ENCODE results near the gene RGL1. TPM values are rescaled to one million over a fixed set of nuclear protein-coding genes. Genes with fewer than 3 reads are reported as not detected.

RGL1 gene
- total and polyA plus RNA-seq, 2 donors (not counting 1 experiment from before 2014, with no cell fraction given): 16.2 to 21.4 TPM

DNA sequence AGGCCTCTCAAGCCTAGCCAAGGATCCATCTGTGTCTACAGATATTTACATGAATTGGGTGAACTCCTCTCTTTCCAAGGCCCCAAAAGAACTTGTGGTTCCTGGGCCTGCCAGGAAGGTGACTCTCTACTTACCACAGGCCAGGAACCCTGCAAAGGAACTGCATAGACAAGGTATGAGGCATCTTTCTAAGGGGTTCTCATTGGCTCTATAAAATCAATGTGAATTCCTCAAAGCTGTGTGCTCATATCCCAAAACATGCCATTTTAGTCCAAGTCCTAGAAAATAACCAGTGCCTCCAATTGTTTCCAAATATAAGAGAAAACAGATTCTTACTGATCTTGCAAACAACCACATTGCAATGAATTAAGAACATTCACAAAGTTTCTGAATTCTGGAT lies 39.9 kb upstream of the RGL1 start:
- Histone ChIP-seq H3K4me1 (ENCODE audit: control insufficient read depth, extremely low read depth, insufficient read depth, low read length) (no peaks in the 10 kb centered on the region), H3K79me2 (ENCODE audit: control insufficient read depth, insufficient read depth, low read length) (no peaks in the 10 kb centered on the region), H3K4me2 (ENCODE audit: extremely low read depth, insufficient read depth, low read length) (no peak overlapping the region), H3K36me3 (ENCODE audit: control insufficient read depth, insufficient read depth, low read length) (no peaks in the 10 kb centered on the region), H4K20me1 (ENCODE audit: control insufficient read depth, extremely low read depth, insufficient read depth, low read length) (no peaks in the 10 kb centered on the region), H2AFZ (ENCODE audit: low read length) (no peak overlapping the region), H3K27me3 (ENCODE audit: control insufficient read depth, insufficient read depth, low read length) (no peaks in the 10 kb centered on the region), H3K9me3 (ENCODE audit: control insufficient read depth, insufficient read depth, low read depth, low read length) (no peaks in the 10 kb centered on the region), H3K9ac (ENCODE audit: insufficient read depth, low read length) (no peak overlapping the region), H3K27ac (ENCODE audit: insufficient read depth, low read length) (no peak overlapping the region), H3K4me3 (replicated peaks in 1 of 4; ENCODE audit: control extremely low read depth in 1 of 4, insufficient read depth in 1 of 4, low read depth in 3 of 4, low read length in 4 of 4) (no peak overlapping the region)
- DNase-seq (ENCODE audit: low read depth in 2 of 2): peak in 1 of 2 donors; percentile 75
- no peak for TF ChIP-seq EZH2 (IDR thresholded peaks at IDR 0.05; ENCODE audit: low read length, missing control alignments)
- TF ChIP-seq, protein P1, sequence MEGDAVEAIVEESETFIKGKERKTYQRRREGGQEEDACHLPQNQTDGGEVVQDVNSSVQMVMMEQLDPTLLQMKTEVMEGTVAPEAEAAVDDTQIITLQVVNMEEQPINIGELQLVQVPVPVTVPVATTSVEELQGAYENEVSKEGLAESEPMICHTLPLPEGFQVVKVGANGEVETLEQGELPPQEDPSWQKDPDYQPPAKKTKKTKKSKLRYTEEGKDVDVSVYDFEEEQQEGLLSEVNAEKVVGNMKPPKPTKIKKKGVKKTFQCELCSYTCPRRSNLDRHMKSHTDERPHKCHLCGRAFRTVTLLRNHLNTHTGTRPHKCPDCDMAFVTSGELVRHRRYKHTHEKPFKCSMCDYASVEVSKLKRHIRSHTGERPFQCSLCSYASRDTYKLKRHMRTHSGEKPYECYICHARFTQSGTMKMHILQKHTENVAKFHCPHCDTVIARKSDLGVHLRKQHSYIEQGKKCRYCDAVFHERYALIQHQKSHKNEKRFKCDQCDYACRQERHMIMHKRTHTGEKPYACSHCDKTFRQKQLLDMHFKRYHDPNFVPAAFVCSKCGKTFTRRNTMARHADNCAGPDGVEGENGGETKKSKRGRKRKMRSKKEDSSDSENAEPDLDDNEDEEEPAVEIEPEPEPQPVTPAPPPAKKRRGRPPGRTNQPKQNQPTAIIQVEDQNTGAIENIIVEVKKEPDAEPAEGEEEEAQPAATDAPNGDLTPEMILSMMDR (conservative IDR thresholded peaks at IDR 0.05 in 1 of 2, IDR thresholded peaks at IDR 0.05 in 1 of 2; ENCODE audit: low read depth in 1 of 2, low read length in 2 of 2): no peak

DNA sequence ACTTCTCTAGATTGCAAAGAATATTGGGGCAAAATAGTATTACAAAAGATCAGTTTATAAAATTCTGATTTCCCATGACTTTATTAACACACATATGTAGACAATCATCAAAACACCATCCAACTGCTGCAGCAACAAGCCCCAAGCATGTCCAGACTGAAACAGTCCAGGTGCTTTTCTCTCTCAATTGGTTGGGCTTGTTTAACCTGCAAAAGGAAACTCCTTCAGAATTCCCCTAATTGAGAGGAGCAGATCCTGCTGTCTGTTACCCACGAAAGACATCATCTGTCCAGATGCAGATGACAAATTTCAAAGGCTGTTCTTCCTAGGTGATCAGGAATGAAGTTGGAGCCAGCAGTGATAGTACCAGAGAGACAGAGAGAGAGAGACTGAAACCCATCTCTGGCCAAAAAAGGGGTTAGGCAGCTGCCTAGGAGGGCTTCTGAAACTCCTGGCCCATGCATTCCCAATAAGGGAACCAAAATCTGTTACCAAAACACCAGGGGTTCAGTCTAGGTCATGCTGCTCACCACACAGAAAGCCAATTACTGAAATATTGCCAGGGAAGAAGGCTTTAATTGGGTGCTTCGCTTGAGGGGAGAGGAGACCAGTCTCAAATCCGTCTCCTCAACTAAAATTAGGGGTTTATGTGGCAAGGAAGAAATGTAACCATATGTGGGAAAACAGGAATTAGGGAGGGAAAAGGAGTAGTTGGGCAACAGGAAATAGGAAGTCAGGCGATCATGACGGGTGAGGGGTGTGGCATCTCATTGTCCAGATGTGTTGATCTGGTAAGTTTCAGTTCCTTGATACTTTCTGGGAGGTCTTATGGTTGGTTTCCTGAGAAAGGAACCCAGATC lies 34.7 kb upstream of the RGL1 start:
- Histone ChIP-seq H3K4me2 (ENCODE audit: extremely low read depth, insufficient read depth, low read length) (no peak overlapping the region), H3K9ac (ENCODE audit: insufficient read depth, low read length) (no peak overlapping the region), H3K4me3 (replicated peaks in 1 of 4; ENCODE audit: control extremely low read depth in 1 of 4, insufficient read depth in 1 of 4, low read depth in 3 of 4, low read length in 4 of 4) (no peak overlapping the region), H3K27me3 (ENCODE audit: control insufficient read depth, insufficient read depth, low read length) (no peaks in the 10 kb centered on the region), H3K4me1 (ENCODE audit: control insufficient read depth, extremely low read depth, insufficient read depth, low read length) (no peaks in the 10 kb centered on the region), H4K20me1 (ENCODE audit: control insufficient read depth, extremely low read depth, insufficient read depth, low read length) (no peaks in the 10 kb centered on the region), H3K79me2 (ENCODE audit: control insufficient read depth, insufficient read depth, low read length) (no peaks in the 10 kb centered on the region), H3K36me3 (ENCODE audit: control insufficient read depth, insufficient read depth, low read length) (no peaks in the 10 kb centered on the region), H2AFZ (ENCODE audit: low read length) (no peak overlapping the region), H3K9me3 (ENCODE audit: control insufficient read depth, insufficient read depth, low read depth, low read length) (no peaks in the 10 kb centered on the region), H3K27ac (ENCODE audit: insufficient read depth, low read length) (no peak overlapping the region)
- TF ChIP-seq, protein P1 (conservative IDR thresholded peaks at IDR 0.05 in 1 of 2, IDR thresholded peaks at IDR 0.05 in 1 of 2; ENCODE audit: low read depth in 1 of 2, low read length in 2 of 2): no peak
- no peak for TF ChIP-seq EZH2 (IDR thresholded peaks at IDR 0.05; ENCODE audit: low read length, missing control alignments)
- no peak for DNase-seq (ENCODE audit: low read depth in 2 of 2)

DNA sequence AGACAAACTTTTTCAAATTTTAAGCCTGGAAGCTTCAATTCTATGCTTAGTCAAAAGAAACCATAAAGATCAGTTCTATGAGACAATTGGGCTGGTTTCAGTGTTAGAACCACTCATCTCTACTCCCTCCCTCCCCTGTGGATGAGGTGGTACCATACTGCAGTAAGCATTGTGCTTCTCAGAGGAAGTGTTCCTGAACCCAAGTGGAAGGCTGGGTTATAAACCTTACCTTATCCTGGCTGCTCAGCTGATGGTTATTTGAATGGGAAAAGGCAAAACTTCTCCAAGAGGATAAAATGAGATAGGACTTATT lies 34.1 kb upstream of the RGL1 start:
- no peak overlapping the region for H3K9ac ChIP-seq (ENCODE audit: insufficient read depth, low read length)
- H3K27me3 ChIP-seq (ENCODE audit: control insufficient read depth, insufficient read depth, low read length): no peaks in the 10 kb centered on the region
- no peak for DNase-seq (ENCODE audit: low read depth in 2 of 2)
- H3K27ac ChIP-seq (ENCODE audit: insufficient read depth, low read length): no peak overlapping the region
- H2AFZ ChIP-seq (ENCODE audit: low read length): no peak overlapping the region
- no peak overlapping the region for H3K4me3 ChIP-seq (replicated peaks in 1 of 4; ENCODE audit: control extremely low read depth in 1 of 4, insufficient read depth in 1 of 4, low read depth in 3 of 4, low read length in 4 of 4)
- no peaks in the 10 kb centered on the region for H3K36me3 ChIP-seq (ENCODE audit: control insufficient read depth, insufficient read depth, low read length)
- no peaks in the 10 kb centered on the region for H3K79me2 ChIP-seq (ENCODE audit: control insufficient read depth, insufficient read depth, low read length)
- H3K4me2 ChIP-seq (ENCODE audit: extremely low read depth, insufficient read depth, low read length): no peak overlapping the region
- H3K4me1 ChIP-seq (ENCODE audit: control insufficient read depth, extremely low read depth, insufficient read depth, low read length): no peaks in the 10 kb centered on the region
- no peaks in the 10 kb centered on the region for H4K20me1 ChIP-seq (ENCODE audit: control insufficient read depth, extremely low read depth, insufficient read depth, low read length)
- TF ChIP-seq EZH2 (IDR thresholded peaks at IDR 0.05; ENCODE audit: low read length, missing control alignments): no peak
- TF ChIP-seq, protein P1 (conservative IDR thresholded peaks at IDR 0.05 in 1 of 2, IDR thresholded peaks at IDR 0.05 in 1 of 2; ENCODE audit: low read depth in 1 of 2, low read length in 2 of 2): no peak
- H3K9me3 ChIP-seq (ENCODE audit: control insufficient read depth, insufficient read depth, low read depth, low read length): no peaks in the 10 kb centered on the region
